NCI-H526 (cell line): ENCODE data around the gene TAPT1.
A peak's percentile ranks its signal among the peaks of the same experiment; 100 is the strongest.

Experiments used
- DNase-seq, 2 experiments: peaks; one replicate each; lab custom pipeline; 2025; lab: John Stamatoyannopoulos, UW

The TAPT1 gene

DNA sequence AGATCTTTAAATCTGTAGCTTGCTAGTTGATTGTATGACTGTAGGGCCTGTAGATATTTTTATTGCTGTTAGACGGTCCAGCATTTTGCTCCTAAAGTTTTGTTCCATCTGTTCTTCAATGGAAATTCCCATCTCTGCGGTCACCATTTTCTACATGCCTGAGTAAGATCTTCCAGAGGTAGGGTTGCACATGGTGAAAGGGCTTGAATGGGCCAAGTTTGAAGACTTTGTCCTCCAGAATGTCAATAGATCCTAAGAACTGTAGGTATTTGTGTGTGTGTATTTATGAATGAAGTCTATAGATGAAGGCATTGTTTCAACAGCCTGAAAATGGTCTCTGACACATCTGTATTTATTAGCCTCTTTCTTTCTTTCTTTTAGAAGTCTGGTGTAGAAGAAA, 22.3 kb upstream of the TAPT1 start:
- DNase-seq: no peak

DNA sequence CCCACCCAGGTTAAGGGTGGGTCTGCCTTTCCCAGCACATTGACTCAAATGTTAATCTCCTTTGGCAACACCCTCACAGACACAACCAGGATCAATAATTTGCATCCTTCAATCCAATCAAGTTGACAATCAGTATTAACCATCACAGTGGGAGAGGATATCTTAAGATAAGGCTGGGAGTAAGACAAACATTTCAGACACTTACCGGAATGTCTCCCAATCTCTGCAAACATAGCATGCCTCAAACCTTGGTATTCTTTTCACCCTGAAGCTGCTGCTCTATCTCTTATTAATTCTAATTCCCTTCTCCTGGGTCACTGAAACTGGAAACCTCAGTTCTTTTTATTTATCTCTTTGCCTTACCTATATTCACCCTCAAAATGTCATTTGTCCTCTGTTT, 19.0 kb upstream of the TAPT1 start:
- no peak for DNase-seq

DNA sequence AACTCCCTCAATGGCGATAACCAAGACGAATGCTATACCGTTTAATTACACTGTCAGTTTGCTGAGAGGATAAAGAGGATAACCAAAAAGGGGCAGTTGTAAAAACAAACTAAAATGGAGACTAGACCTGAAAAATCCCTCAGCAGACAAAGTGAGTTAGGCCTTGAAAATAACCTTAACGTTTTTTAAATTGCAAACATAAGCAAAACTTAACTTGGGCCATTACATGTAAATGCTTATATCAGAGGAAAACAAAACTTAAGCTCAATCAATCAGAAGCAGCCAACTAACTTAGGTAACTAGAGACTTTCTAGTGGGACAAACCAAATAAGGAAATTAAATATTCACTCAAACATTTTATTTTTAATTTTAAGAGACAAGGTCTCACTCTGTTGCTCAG, 17.0 kb upstream of the TAPT1 start:
- no peak for DNase-seq

DNA sequence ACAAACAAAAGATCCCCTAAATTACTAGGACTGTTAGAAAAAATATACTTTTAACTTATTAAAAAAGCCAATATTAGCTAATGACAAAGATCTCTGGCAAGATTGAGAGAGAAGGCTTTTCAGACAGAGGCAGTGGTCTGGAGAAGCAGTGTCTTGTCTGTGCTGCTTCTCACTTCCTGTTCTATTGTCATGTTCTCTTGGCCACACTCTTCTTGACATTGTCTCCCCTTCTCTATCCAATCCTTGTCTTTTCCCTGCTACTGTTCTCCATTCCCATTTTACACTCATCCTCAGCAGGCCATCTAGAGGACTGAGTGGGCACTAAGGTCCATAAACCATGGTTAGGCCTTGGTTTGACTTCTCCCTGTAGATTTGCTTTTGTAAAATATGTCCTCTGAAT, 14.0 kb upstream of the TAPT1 start:
- DNase-seq: no peak

DNA sequence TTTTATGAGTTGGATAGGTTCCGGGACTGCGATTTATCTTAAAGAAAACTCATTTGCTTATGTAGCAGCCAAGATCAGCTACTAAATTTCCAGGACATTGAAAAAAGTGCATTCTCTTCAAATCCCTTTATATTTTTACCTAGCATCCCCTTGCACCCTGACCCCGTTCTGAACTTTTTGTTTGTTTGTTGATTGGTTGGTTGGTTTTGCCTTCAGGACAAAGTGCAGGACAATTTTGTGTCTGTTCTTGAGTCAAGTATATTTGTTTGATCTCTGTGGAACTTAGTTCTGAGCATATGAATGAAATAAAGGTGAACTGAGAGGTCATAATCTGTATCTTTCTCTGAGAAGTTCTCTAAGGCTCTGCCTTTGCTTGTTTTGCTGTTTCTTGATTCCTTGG, 12.8 kb upstream of the TAPT1 start:
- no peak for DNase-seq

DNA sequence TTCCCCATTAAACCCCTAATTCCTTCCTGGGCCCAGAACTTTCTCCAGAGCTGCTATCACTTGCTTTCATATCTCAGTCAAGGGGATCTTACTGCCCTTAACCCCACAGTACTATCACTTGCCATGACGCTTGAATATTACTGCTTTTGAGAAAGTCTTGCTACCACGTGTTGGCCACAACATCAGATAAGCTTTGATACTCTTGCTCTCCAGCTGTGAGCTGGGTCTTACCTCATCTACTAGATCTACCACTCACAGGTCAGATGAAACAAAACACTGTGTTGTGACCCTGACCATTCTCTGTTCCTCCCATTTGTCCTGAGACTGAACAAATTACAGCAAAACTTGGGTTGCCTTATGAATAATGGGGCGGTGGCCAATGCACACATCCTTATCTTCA, 12.1 kb upstream of the TAPT1 start:
- DNase-seq: no peak

DNA sequence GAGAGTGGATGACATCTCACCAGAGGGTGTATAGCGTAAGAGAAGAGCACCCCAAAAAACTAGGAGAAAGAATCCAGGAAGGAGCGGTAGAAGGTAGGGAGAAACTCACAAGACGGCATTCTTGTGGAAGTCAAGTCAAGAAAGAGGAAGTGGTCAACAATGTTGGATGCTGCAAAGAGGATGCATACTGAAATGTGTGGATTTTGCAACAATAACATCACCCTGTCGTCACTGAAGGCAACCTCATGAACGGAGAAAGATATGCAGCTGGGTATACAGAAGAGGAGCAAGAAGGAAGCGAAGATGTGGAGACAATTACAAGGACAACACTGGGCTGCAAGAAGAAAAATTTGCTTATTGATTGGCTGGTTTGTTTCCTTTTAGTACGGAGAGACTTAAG, 11.4 kb upstream of the TAPT1 start:
- DNase-seq: no peak

DNA sequence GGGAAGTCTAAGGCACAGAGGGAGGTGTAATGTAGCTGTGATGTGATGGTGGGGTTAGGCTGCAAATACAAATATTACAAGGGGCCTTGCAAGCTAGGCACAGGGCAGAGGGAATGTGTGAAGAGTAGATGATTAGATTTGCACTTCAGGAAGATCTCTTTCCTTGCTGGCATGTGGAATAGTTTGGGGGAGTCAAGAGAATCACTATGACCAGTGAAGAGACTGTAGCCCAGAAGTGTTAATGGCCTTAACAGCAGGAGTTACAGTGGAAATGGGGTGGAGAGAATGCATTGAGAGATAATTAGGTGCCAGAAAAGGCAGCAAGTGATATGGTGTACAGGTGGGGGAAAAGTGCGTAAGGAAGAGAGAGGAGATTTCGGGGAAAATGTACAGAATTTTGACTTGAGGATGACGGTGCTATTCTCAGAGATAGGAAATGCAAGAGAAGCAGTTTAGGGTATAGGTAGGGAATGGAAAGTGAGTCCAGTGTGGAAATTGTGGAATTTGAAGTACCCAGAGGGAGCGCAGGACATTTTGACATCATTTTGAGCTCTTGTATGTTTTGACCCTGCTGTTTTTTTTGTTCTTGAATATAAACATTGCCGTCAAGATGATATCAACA, 10.2 kb upstream of the TAPT1 start:
- DNase-seq: no peak

DNA sequence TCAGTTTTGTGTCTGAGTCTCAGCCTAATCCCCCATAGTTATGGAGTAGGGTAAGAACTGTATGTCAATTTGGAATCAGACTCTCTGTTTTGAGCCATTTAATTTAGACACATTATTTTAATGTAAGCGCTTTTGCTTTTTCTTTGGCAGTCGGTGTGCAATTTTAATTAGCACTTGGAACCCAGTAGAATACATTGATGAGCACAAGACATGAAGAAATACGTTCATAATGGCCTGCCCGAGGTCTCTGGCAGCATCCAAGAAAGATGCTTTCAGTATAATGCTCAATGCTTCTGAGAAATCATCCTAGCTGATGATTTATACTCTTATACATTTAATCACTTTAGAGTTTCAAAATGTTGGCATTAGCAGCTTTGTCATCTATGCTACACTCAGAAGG, 8.9 kb upstream of the TAPT1 start:
- DNase-seq: no peak

DNA sequence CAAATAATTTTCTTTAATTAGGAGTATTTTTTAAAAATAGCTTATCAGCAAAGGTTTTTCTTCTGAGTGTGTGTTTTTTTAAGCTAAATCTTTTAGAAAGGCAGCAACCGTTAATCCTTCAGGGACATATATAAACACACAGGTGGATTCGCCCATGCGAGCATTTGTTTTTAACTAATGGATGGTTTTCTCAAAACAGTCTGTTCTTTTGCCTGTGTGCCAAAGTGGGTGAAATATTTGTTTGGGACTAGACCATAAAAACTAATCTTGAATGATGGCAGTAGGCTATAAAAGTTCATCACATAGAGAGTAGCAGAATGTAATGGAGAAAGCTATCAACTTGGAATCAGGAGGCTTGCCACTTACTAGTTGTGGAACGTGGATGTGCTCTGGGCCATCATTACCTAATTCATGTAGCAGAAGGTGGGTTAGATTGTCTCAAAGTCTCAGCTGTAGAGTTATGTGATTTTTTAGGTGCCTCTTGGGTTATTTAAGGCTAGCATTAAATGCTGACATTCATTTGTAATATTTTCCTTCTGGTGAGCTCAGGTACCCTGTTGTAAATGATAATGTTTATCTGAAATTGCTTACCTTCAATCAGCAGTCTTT, 7.4 kb upstream of the TAPT1 start:
- no peak for DNase-seq

DNA sequence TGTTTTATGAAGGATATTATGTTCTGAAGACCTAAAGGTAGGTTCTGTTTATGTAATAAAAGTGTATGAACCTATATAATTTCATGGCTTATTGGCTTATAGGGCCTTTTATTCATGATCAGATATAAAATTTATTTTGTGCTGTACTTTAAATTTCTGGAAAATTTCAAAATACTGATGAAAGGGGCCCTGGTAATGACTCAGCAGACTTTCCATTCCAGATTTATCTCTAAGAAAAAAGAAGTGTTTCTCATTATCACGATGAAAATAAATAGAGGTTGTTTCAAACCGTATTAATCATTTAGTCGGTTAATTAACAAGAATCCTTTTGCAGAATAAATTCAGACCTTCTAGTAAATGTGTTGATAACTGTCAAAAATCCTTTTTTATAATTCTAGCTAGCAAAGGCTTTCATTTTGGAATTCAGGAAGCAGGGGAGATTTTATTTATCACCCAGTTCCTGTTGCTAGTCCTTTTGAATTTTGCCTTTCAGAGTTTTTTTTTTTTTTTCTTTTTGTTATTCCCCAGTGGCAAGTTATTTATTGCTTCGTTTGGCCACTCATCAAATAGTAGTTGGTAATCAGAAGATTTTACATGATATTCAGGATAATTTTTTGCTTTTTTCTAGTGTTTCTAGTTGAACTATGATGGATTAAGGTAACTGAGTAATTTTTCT, 5.4 kb upstream of the TAPT1 start:
- no peak for DNase-seq

DNA sequence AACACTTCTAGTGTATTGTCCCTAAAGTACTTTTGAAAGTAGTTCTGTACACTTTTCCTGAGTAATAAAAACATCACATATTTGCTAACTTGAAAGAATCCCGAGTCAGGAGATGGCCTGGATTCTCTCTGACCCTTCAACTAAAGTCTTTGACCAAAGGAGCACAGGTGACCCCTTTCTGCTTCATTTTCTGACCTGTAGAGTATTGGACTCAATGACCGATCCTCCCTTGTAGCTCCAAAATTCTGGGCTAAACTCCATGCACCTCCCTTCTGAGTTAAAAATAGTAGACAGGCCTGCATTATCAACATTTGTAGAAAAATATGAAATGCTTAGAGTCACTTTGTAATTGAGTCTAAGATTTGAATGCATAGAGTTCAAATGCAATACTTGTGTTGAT, 4.0 kb upstream of the TAPT1 start:
- no peak for DNase-seq

DNA sequence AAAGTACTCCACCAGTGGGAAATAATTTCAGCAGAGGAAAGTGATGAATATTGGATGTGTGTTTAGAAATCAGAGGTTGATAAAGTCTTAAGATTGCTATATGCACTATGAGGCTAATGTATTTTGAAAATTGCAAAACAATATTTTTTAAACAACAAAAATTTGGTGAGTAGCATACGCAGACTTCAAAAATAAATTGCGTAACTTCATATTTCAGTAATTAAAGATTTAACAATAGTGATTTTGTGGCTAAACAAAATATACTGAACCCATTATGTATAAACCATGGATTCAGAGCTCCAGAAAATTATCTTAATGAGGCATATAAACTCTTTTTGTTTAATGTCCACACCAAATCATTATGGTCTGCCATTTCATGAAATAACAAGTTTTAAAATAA, 3.3 kb upstream of the TAPT1 start:
- DNase-seq: no peak

DNA sequence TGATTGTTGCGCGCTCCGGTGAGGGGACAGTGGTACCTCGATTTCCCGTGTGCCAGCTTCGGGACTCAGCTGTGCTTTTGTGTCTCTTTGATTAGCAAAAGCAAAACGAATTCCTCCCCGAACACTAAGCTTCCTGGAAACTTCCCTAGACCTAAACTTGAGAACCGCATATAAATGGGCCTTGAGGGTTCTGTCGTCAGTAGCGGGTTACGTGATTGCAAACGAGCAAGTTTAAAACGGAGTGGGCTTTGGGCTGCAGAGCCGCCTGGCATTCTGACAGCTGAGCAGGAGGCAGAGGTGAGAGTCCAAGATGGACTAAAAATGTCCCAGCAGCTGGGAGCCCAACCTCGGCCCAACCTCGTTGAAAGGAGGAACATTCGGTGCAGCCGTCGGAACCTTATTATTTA, 1.2 kb upstream of the TAPT1 start:
- peak in 1 of 2 experiments; percentile 36 for DNase-seq

DNA sequence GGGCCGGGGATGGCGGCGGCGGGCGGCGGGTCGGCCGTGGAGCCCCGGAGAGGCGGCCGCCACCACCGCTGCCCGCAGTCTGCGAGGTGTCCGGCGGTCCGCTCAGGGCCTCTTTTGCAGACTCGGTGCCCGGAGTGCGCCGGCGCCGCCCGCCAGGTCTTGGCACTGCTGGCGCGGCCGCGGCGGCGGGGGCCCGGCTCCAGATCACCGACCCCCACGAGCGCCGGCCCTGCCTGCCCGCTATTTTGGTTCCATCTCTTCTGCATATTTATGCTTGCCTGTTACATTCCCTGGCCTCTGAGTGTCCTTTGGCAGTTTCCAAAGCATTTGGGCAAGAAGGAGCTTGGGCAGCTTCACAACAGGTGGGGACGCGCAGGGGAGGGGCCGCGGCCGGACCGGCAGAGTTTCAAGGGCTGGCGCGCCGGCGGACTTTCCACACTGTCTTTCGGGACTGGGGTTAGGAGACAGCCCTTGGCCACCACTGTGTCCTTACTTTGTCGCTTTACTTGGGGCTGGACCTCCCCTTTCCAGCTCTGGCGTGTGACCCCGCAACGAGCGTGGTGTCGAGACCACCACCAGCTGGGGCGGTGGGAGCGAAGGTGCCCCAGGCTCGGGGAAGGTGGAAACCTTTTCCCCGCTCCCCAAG, 668 bp upstream of the TAPT1 start:
- peak in 1 of 2 experiments; percentile 68 for DNase-seq

DNA sequence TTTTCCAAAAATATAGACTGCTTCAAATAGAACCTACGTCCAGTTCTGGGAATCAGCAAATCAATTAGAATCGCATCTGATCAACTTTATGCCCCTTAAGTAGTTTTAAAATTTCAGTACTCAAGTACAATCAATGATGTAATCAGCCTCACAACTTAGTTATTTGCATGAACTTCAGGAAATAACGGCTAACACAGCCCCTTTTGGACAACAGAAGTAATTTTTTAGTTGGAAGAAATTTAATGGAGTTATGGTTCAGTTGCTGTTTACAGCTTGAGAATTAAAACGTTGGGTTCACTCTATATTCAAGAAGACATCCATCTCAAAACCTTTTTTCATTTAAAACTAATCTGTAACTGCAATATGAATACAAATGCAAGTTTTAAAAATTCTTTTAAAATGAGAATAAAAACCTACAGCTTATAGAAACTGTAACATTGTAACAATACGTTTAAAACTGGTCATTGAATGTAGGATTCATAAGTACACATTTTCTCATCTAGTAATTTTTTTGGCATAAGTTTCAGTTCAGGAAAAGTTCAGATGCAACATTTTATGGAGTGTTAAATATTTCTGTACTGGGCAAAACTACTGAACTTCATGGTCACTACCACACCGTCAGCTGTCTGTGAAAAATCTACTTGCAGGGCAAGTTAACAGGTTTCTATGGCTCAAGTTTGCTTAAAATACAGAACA, 956 bp downstream of the TAPT1 start:
- DNase-seq: no peak

DNA sequence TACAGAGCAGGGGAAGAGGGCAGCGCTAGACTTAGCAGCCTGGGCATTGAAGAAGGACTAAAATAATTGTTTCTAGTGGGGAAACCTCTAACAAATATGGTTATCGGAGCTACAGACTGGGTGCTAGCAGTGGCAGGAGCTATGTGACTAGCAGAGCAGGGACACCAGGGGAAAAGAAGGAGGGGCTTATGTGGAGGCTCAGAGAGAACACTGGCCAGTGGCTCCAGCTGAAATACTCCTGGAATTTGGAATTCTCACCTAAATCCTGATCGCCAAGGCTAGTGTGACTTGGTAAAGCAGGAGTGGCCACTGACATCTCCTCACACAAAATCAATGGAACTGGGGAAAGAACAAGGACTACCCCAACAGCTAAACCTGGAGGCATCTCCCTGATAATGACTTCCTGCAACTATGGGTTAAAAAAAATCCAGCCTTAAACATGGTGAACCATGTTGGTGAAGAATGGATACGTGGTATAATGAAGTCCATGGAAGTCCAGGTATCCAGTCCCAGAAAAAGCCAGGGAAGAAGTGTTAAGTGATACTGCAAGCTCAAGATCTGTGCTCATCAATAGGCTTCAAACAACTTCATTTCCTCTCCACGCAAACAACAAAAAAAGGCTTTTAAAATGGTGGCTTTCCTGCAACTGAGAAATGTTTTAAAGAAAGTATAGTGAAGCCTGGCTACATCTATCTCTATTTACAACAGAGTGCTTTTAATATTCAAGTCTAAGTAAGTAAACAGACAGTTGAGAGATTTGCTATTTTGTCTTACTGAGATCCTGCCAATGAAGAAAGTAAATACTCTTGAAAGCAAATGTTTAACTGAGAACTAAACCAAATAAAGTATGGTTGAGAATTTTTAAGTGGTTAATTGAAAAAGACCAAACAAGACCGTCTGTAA, 1.8 kb downstream of the TAPT1 start:
- peak in 1 of 2 experiments; percentile 4 for DNase-seq

DNA sequence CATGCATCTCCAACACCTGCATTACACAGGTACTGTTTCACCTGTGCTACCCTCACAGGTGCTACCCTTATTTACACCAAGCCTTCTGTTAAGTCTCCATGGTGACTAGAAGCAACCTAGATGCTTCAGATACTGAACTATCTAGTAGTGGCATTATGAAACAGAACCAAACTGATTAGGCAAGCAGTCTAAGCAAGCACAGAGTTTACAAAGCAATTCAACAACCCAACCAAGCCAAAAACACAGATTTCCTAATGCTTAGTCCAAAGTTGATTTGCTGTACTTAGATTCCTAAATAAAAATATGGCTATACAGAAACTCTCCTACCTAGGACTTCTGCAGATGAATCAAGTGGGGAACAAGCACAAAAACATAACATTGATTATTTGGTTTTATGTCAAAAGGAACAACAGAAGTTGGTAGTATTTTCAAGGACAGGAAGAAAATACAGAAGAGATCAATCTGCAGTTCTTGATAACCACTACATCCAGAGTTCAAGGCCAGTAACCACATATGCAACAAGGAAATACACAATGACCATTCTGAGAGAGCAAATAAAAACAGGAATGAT, 3.2 kb downstream of the TAPT1 start:
- no peak for DNase-seq

DNA sequence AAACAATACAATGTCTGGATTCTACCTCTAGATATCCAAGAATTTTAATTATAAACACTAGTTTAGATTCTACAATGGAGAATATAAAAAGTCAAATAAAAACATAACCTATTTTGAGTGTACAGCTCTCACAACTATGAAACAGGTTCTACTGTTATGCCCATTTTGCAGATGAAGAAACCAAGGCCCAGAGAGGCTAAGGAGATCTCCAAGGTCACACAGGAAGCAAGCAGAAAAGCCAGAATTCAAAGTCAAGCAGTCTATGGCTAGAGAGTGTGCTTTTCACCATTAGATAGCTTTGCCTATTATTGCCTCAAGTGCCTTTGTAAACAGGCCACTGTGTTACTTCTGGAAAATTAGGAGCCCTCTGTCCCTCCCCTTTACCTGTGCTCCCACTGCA, 7.3 kb downstream of the TAPT1 start:
- DNase-seq: no peak

DNA sequence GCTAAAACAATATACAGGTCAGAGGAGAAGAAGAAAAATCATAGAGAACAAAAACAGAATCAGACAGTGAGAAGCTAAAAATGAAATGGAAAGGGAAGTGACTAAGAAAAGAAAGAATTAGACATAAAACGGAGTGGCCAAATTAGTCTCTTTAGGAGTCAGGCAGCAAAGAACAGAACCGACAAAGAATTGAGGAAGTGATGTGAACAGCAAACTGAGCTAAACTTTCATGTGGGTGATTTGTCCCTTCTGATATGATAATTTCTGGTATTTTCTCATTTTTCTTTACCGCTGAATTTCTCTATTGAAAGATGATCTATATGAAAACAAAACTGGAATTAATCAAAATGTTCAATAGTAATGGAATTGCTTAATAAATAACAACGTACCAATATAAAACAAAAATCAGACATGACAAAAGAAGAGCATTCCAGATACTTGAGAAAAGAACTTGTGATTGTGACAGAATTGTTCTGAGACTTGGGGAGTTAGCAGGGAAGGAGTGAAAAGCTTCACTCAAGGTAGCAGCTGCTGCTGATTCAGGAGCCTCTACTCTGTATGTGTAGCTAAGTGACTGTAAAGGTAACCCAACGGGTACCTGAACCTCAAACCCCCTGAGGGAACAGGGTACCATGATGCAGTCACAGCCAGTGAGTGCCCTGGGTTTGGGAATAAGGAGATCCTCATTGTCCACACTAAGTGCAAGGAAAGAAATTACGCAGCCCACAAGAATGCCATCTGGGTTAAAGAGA, 8.8 kb downstream of the TAPT1 start:
- no peak for DNase-seq
